Fibroblast of lung (primary cell): Measurements from ENCODE around the gene INTS11. TPM values are rescaled to one million over a fixed set of nuclear protein-coding genes. Genes with fewer than 3 reads are reported as not detected.

Source experiments
- DNase-seq, 2 donors: peaks; one replicate each; pipeline versions ENCODE4 v3.0.0 to v3.0.0-alpha.2; 2010; ENCODE audit warnings: low read depth in 2 of 2
- H2AFZ ChIP-seq: 2 replicates; pipeline ENCODE4 v1.5.1; 2012; ENCODE audit warnings: low read length, control low read depth, inconsistent platforms
- H3K27ac ChIP-seq: 2 replicates; pipeline ENCODE4 v1.5.1; 2011; ENCODE audit warnings: low read length, control low read depth; ENCODE audit not compliant: insufficient read depth
- H3K27me3 ChIP-seq: 2 replicates; pipeline ENCODE4 v1.5.1; 2011; ENCODE audit warnings: mild to moderate bottlenecking, low read length; ENCODE audit not compliant: control insufficient read depth, insufficient read depth
- H3K36me3 ChIP-seq: 2 replicates; pipeline ENCODE4 v1.5.1; 2011; ENCODE audit warnings: low read length; ENCODE audit not compliant: control insufficient read depth, insufficient read depth
- H3K4me1 ChIP-seq: 2 replicates; pipeline ENCODE4 v1.5.1; 2011; ENCODE audit warnings: low read length; ENCODE audit not compliant: control insufficient read depth, insufficient read depth; ENCODE audit errors: extremely low read depth
- H3K4me2 ChIP-seq: 2 replicates; pipeline ENCODE4 v1.5.1; 2011; ENCODE audit warnings: low read length, control low read depth; ENCODE audit not compliant: insufficient read depth; ENCODE audit errors: extremely low read depth
- H3K4me3 ChIP-seq, 4 experiments: fragments of 200-600 bp in 1 of 4; sonication (generic) in 1 of 4; replicated peaks in 1 of 4; 2 replicates each; pipeline ENCODE4 v1.5.1; 2011 to 2016; ENCODE audit warnings: low read length in 4 of 4, low read depth in 3 of 4, mild to moderate bottlenecking in 3 of 4, control low read depth in 2 of 4, inconsistent platforms in 1 of 4, mixed read lengths in 1 of 4; ENCODE audit not compliant: insufficient read depth in 1 of 4; ENCODE audit errors: control extremely low read depth in 1 of 4
- H3K79me2 ChIP-seq: 2 replicates; pipeline ENCODE4 v1.5.1; 2012; ENCODE audit warnings: mild to moderate bottlenecking, low read length, inconsistent platforms; ENCODE audit not compliant: control insufficient read depth, insufficient read depth
- H3K9ac ChIP-seq: 2 replicates; pipeline ENCODE4 v1.5.1; 2011; ENCODE audit warnings: mild to moderate bottlenecking, low read length, control low read depth; ENCODE audit not compliant: insufficient read depth
- H3K9me3 ChIP-seq: 2 replicates; pipeline ENCODE4 v1.5.1; 2012; ENCODE audit warnings: low read depth, low read length; ENCODE audit not compliant: control insufficient read depth, insufficient read depth
- H4K20me1 ChIP-seq: 2 replicates; pipeline ENCODE4 v1.5.1; 2011; ENCODE audit warnings: low read length; ENCODE audit not compliant: control insufficient read depth, insufficient read depth; ENCODE audit errors: extremely low read depth
- EZH2 ChIP-seq: IDR thresholded peaks from 2 replicates; pipeline ENCODE4 v1.5.1; 2012; ENCODE audit warnings: low read length, control low read depth, mild to moderate bottlenecking; ENCODE audit errors: missing control alignments
- polyA plus RNA-seq, 2 donors: library from polyadenylated mRNA; depleted of rRNA in 1 of 2; stranded (reverse) in 1 of 2; unstranded in 1 of 2; fragments of >200 nt; gene quantifications; 2 replicates each; pipeline ENCODE4 v1.2.1, GENCODE V29; 2011 to 2012; ENCODE audit warnings: missing spikeins in 1 of 2
- total RNA-seq: library from RNA; depleted of rRNA; stranded (reverse); fragments of >200 nt; gene quantifications from 2 replicates; pipeline ENCODE4 v1.2.1, GENCODE V29; 2014
- TF ChIP-seq, protein P1 (sequence below), 2 donors: IDR thresholded peaks in 1 of 2; conservative IDR thresholded peaks in 1 of 2; 1 replicate in 1 of 2; 2 replicates in 1 of 2; pipeline ENCODE4 v1.5.1; 2011 to 2012; ENCODE audit warnings: low read length in 2 of 2, control low read depth in 1 of 2, inconsistent platforms in 1 of 2, low read depth in 1 of 2, mild to moderate bottlenecking in 1 of 2

INTS11 gene
- total and polyA plus RNA-seq, 2 donors (not counting 1 experiment from before 2014, with no cell fraction given) = 44.1 to 69.2 TPM

DNA sequence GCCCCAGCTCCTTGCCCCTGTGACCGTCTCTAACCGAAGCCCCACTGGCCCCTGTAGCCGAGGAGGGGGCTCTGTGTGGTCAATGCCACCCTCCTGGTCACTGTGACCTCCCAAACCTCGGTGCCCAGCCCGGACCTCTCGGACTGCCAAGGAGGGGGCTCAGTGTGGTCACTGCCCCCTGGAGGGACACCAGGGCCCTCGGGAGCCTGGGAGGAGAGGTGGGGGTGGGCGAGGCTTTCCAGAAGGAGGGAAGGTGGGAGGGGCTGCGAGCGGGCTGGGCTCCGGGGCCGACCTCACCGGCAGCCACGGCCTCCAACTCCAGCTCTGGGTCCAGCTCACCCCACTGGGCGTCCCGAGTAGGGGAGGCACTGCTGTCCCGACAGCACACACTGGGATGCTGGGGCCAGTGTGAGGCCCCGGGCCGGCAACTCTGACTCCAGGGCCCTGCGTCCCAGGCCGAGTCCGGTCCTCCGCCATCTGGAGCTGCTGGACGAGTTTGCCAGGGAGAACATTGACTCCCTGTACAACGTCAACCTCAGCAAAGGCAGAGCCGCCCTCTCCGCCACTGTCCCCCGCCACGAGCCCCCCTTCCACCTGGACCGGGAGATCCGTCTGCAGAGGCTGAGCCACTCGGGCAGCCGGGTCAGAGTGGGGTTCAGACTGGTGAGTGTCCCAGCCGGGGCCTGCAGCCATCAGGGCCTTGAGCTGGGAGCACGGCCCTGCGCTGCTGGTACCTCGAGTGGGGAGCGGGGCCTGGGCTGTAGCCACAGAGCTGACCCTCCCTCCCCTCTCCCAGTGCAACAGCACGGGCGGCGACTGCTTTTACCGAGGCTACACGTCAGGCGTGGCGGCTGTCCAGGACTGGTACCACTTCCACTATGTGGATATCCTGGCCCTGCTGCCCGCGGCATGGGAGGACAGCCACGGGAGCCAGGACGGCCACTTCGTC is 37.9 kb downstream of the INTS11 start:
- no peaks in the 10 kb centered on the region for H4K20me1 ChIP-seq
- no peak for DNase-seq
- H3K36me3 ChIP-seq = no peaks in the 10 kb centered on the region
- H3K9me3 ChIP-seq = no peaks in the 10 kb centered on the region
- no peak overlapping the region for H3K27ac ChIP-seq
- no peak overlapping the region for H3K9ac ChIP-seq
- no peaks in the 10 kb centered on the region for H3K27me3 ChIP-seq
- TF ChIP-seq EZH2 = no peak
- TF ChIP-seq, protein P1, sequence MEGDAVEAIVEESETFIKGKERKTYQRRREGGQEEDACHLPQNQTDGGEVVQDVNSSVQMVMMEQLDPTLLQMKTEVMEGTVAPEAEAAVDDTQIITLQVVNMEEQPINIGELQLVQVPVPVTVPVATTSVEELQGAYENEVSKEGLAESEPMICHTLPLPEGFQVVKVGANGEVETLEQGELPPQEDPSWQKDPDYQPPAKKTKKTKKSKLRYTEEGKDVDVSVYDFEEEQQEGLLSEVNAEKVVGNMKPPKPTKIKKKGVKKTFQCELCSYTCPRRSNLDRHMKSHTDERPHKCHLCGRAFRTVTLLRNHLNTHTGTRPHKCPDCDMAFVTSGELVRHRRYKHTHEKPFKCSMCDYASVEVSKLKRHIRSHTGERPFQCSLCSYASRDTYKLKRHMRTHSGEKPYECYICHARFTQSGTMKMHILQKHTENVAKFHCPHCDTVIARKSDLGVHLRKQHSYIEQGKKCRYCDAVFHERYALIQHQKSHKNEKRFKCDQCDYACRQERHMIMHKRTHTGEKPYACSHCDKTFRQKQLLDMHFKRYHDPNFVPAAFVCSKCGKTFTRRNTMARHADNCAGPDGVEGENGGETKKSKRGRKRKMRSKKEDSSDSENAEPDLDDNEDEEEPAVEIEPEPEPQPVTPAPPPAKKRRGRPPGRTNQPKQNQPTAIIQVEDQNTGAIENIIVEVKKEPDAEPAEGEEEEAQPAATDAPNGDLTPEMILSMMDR (conservative IDR thresholded peaks at IDR 0.05 in 1 of 2, IDR thresholded peaks at IDR 0.05 in 1 of 2; ENCODE audit: low read depth in 1 of 2, low read length in 2 of 2) = no peak
- no peak overlapping the region for H3K4me2 ChIP-seq
- H3K4me1 ChIP-seq = peaks cover 2% of the 10 kb centered on the region
- H2AFZ ChIP-seq = no peak overlapping the region
- H3K4me3 ChIP-seq = no peak overlapping the region
- H3K79me2 ChIP-seq = no peaks in the 10 kb centered on the region

DNA sequence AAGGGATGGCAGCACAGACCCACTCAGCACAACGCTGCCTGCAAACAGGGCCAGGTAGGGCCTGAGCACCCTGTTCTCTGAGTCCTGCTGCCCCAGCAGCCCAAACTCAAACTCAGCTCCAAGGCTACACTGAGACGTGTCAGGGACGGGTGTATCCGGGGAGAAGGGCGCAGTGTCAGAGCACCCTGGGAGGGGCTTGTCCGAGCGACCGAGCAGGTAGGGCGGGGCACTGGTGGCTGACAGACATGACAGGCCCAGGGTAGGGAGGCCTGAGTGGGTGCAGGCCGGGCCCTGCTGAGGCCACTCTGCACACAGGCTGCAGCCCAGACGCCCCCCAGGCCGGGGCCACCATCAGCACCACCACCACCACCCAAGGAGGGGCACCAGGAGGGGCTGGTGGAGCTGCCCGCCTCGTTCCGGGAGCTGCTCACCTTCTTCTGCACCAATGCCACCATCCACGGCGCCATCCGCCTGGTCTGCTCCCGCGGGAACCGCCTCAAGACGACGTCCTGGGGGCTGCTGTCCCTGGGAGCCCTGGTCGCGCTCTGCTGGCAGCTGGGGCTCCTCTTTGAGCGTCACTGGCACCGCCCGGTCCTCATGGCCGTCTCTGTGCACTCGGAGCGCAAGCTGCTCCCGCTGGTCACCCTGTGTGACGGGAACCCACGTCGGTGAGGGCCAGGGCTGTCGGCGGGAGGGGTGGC is 38.7 kb downstream of the INTS11 start:
- H3K79me2 ChIP-seq = no peaks in the 10 kb centered on the region
- H3K9ac ChIP-seq = no peak overlapping the region
- TF ChIP-seq, protein P1 (conservative IDR thresholded peaks at IDR 0.05 in 1 of 2, IDR thresholded peaks at IDR 0.05 in 1 of 2; ENCODE audit: low read depth in 1 of 2, low read length in 2 of 2) = no peak
- no peak for TF ChIP-seq EZH2
- no peaks in the 10 kb centered on the region for H3K27me3 ChIP-seq
- H3K4me2 ChIP-seq = no peak overlapping the region
- no peak overlapping the region for H3K27ac ChIP-seq
- no peaks in the 10 kb centered on the region for H3K9me3 ChIP-seq
- no peaks in the 10 kb centered on the region for H4K20me1 ChIP-seq
- H3K4me3 ChIP-seq = no peak overlapping the region
- no peak for DNase-seq
- H3K4me1 ChIP-seq = peaks cover 2% of the 10 kb centered on the region
- no peaks in the 10 kb centered on the region for H3K36me3 ChIP-seq
- no peak overlapping the region for H2AFZ ChIP-seq

DNA sequence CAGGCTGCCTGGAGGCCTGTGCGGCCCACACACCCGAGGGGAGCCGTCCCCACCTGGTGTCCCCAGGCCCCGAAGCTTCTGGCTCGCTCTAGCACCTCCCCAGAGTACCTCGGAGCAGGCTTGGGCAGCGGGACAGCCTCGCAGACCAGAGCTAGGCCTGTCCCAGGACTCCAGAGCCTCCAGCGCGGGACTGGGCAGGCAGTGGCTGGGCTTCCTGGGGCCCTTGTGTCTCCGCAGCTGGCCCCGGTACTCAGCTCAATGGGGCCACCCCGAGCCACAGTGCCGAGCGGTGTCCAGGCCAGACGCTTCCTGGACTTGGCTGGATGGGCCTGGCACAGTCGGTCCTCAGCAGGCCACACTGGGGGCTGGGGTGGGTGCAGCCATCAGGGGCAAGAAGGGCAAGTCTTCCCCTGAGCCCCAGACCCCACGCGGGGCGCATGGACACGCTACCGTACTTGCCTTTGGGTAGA is 39.3 kb downstream of the INTS11 start:
- no peaks in the 10 kb centered on the region for H3K36me3 ChIP-seq
- no peak overlapping the region for H3K27ac ChIP-seq
- H3K27me3 ChIP-seq = no peaks in the 10 kb centered on the region
- no peaks in the 10 kb centered on the region for H4K20me1 ChIP-seq
- H3K4me2 ChIP-seq = no peak overlapping the region
- no peak overlapping the region for H2AFZ ChIP-seq
- no peak for TF ChIP-seq EZH2
- TF ChIP-seq, protein P1 (conservative IDR thresholded peaks at IDR 0.05 in 1 of 2, IDR thresholded peaks at IDR 0.05 in 1 of 2; ENCODE audit: low read depth in 1 of 2, low read length in 2 of 2) = no peak
- no peak for DNase-seq
- H3K4me3 ChIP-seq = no peak overlapping the region
- no peak overlapping the region for H3K9ac ChIP-seq
- no peaks in the 10 kb centered on the region for H3K9me3 ChIP-seq
- no peaks in the 10 kb centered on the region for H3K79me2 ChIP-seq
- H3K4me1 ChIP-seq = peaks cover 2% of the 10 kb centered on the region
